GM18868 (cell line): Measurements from ENCODE around the gene EFNB2.

ENCODE experiments used
- ATAC-seq: cut with Tn5 transposase; IDR thresholded peaks from one replicate; pipeline ENCODE4 v1.9.1; 2021; ENCODE audit warnings: mild to moderate bottlenecking, moderate library complexity; ENCODE audit not compliant: unreplicated experiment

The EFNB2 gene

GRCh38 chr13:106503730-106504453 lies 31.6 kb downstream of the EFNB2 start:
- ATAC-seq, result no peak

- ATAC-seq, result no peak
These were observed 32.2 kb downstream of the EFNB2 start for GRCh38 chr13:106503272-106503671.

GRCh38 chr13:106500445-106500844 lies 35.0 kb downstream of the EFNB2 start:
- ATAC-seq, result no peak

GRCh38 chr13:106499896-106500295 lies 35.6 kb downstream of the EFNB2 start:
- ATAC-seq, result peak; percentile 88

GRCh38 chr13:106499113-106499512 lies 36.3 kb downstream of the EFNB2 start:
- ATAC-seq, result no peak

- no peak for ATAC-seq
These were observed 36.9 kb downstream of the EFNB2 start for GRCh38 chr13:106498571-106498970.

- ATAC-seq, result peak; percentile 15
These were observed 37.3 kb downstream of the EFNB2 start for GRCh38 chr13:106498158-106498557.

GRCh38 chr13:106497079-106497478 lies 38.4 kb downstream of the EFNB2 start:
- ATAC-seq, result no peak

- no peak for ATAC-seq
These were observed 39.1 kb downstream of the EFNB2 start for GRCh38 chr13:106496072-106496997.

GRCh38 chr13:106494936-106495335 lies 40.5 kb downstream of the EFNB2 start:
- ATAC-seq, result no peak

- ATAC-seq, result no peak
These were observed 41.0 kb downstream of the EFNB2 start for GRCh38 chr13:106494506-106494905.

GRCh38 chr13:106493533-106494220 lies 41.8 kb downstream of the EFNB2 start:
- ATAC-seq, result peak; percentile 91

GRCh38 chr13:106492588-106493475 lies 42.6 kb downstream of the EFNB2 start:
- ATAC-seq, result no peak

GRCh38 chr13:106491928-106492587 lies 43.4 kb downstream of the EFNB2 start:
- no peak for ATAC-seq

- no peak for ATAC-seq
These were observed 44.0 kb downstream of the EFNB2 start for GRCh38 chr13:106491463-106491862.

- peak; percentile 22 for ATAC-seq
These were observed 44.7 kb downstream of the EFNB2 start for GRCh38 chr13:106490569-106491321.

GRCh38 chr13:106489849-106490568 lies 45.5 kb downstream of the EFNB2 start:
- ATAC-seq, result no peak

- no peak for ATAC-seq
These were observed 46.8 kb downstream of the EFNB2 start for GRCh38 chr13:106488686-106489085.
